Aorta (tissue), 5 donors: Measurements from ENCODE around the gene CAMKK1. TPM values are rescaled to one million over a fixed set of nuclear protein-coding genes. Genes with fewer than 3 reads are reported as not detected.
A peak's percentile ranks its signal among the peaks of the same experiment; 100 is the strongest.

Experiments used
- ATAC-seq: fragments of 200-7000 bp; cut with Tn5 transposase; one replicate; pipeline ENCODE4 v1.9.1; 2022; ENCODE audit warnings: moderate library complexity; ENCODE audit not compliant: low FRiP score
- DNase-seq, 2 donors: peaks; one replicate each; pipeline ENCODE4 v3.0.0-alpha.2; 2020
- H3K27ac ChIP-seq, 2 donors: one replicate each; pipeline ENCODE4 v1.5.1; 2013; ENCODE audit warnings: low read length in 2 of 2, mild to moderate bottlenecking in 2 of 2, moderate library complexity in 2 of 2, control low read depth in 1 of 2, inconsistent platforms in 1 of 2, low read depth in 1 of 2
- H3K27me3 ChIP-seq, 2 donors: one replicate each; pipeline ENCODE4 v1.6.1; 2013; ENCODE audit warnings: control low read depth in 1 of 2, low read length in 1 of 2, mild to moderate bottlenecking in 1 of 2, moderate library complexity in 1 of 2; ENCODE audit not compliant: insufficient read depth in 2 of 2, control insufficient read depth in 1 of 2
- H3K36me3 ChIP-seq, 2 donors: one replicate each; pipeline ENCODE4 v1.6.1; 2013; ENCODE audit warnings: control low read depth in 1 of 2, low read length in 1 of 2, mild to moderate bottlenecking in 1 of 2; ENCODE audit not compliant: insufficient read depth in 2 of 2, control insufficient read depth in 1 of 2
- H3K4me1 ChIP-seq, 2 donors: one replicate each; pipeline ENCODE4 v1.6.1; 2013; ENCODE audit warnings: low read length in 2 of 2, control low read depth in 1 of 2, mild to moderate bottlenecking in 1 of 2, moderate library complexity in 1 of 2; ENCODE audit not compliant: insufficient read depth in 2 of 2, control insufficient read depth in 1 of 2
- H3K4me3 ChIP-seq, 2 donors: one replicate each; pipeline ENCODE4 v1.5.1; 2013; ENCODE audit warnings: low read length in 2 of 2, control low read depth in 1 of 2, mild to moderate bottlenecking in 1 of 2
- H3K9me3 ChIP-seq: one replicate; pipeline ENCODE4 v1.6.1; 2013; ENCODE audit warnings: mild to moderate bottlenecking, low read length; ENCODE audit not compliant: control insufficient read depth
- WGBS, 2 donors: extraction: QIAGEN DNeasy Blood & Tissue Kit; methylation state at CpG; one replicate each; pipeline ENCODE4 v1.1.7; 2013; 5-methylcytosine and 5-hydroxymethylcytosine counted together
- intact Hi-C, 2 donors: fragments of 100-400 bp; cut with DNase I; formaldehyde crosslinking; loops; one replicate each; pipeline versions ENCODE4 v1.14.2 to v1.15.0; 2022
- polyA plus RNA-seq, 2 donors: library from polyadenylated mRNA; stranded (reverse); fragments of 200-250 nt; gene quantifications; one replicate each; pipeline ENCODE4 v1.2.3, GENCODE V29; 2013
- total RNA-seq, 2 donors: library from RNA; stranded (reverse); fragmentation: NEBNext Ultra II Directional; extraction: Animal tissue kit (Norgen Biotek cat#: 25700); gene quantifications; one replicate each; pipeline ENCODE4 v1.2.1, GENCODE V29; 2021
- donor health status: healthy with polysubstance abuse.
- donor health status: Bipolar disorder and iron deficiency.
- donor health status: DM: no; HTN: no; CAD: no.
- donor health status: DM: no; HTN: no; CAD: no.
- donor health status: DM: yes; HTN: yes; CAD: no.

The CAMKK1 gene
- total and polyA plus RNA-seq, 4 donors, result 1.6 to 11.2 (median 4.6) TPM

- DNase-seq, result peak; percentile 90 to 95
- intact Hi-C loops, result loop anchor here (2.0 to 5.0 kb wide), 4 partner anchors 89 to 161 kb away; no protein-coding TSS in a partner anchor
- H3K9me3 ChIP-seq, result no peaks in the 10 kb centered on the region
- ATAC-seq, result peak; percentile 88
- H3K27ac ChIP-seq, result no peak overlapping the region
- H3K27me3 ChIP-seq, result no peaks in the 10 kb centered on the region
- H3K4me1 ChIP-seq, result no peaks in the 10 kb centered on the region
- 28 to 31% methylated on average over 17 of the region's 17 CpGs for WGBS, 2 donors
- no peak overlapping the region for H3K4me3 ChIP-seq
- no peaks in the 10 kb centered on the region for H3K36me3 ChIP-seq
Observed at GRCh38 chr17:3913531-3914311, 20.9 kb upstream of the CAMKK1 start.

DNA sequence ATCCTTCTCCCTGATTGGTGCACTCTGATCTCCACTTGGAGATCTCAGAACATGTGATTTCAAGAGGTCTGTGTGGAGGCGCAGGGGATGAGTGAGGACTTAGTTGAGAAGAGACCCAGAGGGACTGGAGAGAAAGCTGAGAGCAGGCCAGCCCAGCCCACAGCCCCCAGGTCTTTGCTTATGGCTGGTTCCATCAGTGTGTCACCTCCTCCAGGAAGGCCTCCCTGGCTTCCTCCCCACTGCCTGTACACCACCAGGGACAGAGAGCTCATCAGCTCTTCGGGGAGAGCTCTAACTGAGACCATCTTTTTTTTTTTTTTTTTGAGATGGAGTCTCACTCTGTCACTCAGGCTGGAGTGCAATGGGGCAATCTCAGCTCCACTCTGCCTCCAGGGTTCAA, 20.0 kb upstream of the CAMKK1 start:
- H3K36me3 ChIP-seq, result no peaks in the 10 kb centered on the region
- intact Hi-C loops, result loop anchor here (2.0 to 5.0 kb wide), 2 partner anchors 92 to 159 kb away; no protein-coding TSS in a partner anchor
- H3K27ac ChIP-seq, result no peak overlapping the region
- no peaks in the 10 kb centered on the region for H3K27me3 ChIP-seq
- H3K9me3 ChIP-seq, result no peaks in the 10 kb centered on the region
- WGBS, 2 donors, result 96% methylated on average over 2 of the region's 2 CpGs
- H3K4me1 ChIP-seq, result no peaks in the 10 kb centered on the region
- no peak for ATAC-seq
- DNase-seq, result no peak
- H3K4me3 ChIP-seq, result no peak overlapping the region

DNA sequence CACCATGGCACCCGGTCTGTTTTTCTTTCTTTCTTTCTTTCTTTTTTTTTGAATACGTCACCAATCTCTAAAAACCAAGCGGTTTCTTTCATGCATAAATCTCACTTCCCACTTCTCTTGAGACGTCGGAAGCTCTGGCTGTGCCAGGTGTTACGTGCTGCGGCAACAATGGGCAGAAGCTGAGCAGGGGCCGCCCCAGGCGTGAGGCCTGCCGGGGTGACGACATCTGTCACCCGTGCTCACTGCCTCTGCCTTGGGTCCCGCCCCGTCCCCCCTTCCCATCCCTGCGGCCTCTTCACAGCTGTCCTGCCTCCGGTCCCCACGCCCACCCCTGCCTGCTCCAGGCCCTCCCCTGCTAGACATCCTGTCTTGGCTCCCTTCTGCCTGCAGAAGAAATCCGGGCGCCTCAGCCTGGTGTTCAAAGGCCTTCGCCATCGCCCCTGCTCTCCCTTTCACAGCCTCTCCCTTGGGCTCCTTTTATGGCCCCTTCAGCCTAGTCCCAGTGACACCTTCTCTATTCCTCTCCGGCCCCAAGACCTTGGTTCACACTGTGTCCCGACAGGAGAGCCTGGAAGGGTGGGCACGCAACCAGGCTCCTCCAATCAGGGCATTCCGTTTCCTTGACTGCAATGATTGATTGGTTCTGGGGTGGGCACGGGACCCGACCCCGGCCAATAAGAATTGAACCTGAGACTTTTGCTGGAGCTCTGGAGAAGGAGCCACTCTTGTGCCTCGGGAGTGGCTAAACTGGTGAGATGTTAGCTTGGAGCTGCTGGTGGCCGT, 18.6 kb upstream of the CAMKK1 start:
- Histone ChIP-seq H3K4me3 (no peak overlapping the region), H3K9me3 (no peaks in the 10 kb centered on the region), H3K36me3 (no peaks in the 10 kb centered on the region), H3K27ac (no peak overlapping the region), H3K4me1 (no peaks in the 10 kb centered on the region), H3K27me3 (no peaks in the 10 kb centered on the region)
- WGBS, 2 donors, result 87 to 88% methylated on average over 30 of the region's 30 CpGs
- intact Hi-C loops, result loop anchor here (2.0 to 5.0 kb wide), 2 partner anchors 93 to 161 kb away; no protein-coding TSS in a partner anchor
- ATAC-seq (no peak), DNase-seq (peak in 1 of 2 donors; percentile 71)

- Histone ChIP-seq H3K27me3 (no peaks in the 10 kb centered on the region), H3K4me1 (no peaks in the 10 kb centered on the region), H3K36me3 (no peaks in the 10 kb centered on the region), H3K27ac (no peak overlapping the region), H3K4me3 (no peak overlapping the region), H3K9me3 (no peaks in the 10 kb centered on the region)
- ATAC-seq (no peak), DNase-seq (no peak)
- WGBS, 2 donors, result 90 to 93% methylated on average over 11 of the region's 11 CpGs
- intact Hi-C loops, result loop anchor here in 1 of 2 donors (5.0 kb wide), 1 partner anchor 162 kb away; no protein-coding TSS in a partner anchor
Observed at GRCh38 chr17:3910420-3911270, 17.8 kb upstream of the CAMKK1 start.

DNA sequence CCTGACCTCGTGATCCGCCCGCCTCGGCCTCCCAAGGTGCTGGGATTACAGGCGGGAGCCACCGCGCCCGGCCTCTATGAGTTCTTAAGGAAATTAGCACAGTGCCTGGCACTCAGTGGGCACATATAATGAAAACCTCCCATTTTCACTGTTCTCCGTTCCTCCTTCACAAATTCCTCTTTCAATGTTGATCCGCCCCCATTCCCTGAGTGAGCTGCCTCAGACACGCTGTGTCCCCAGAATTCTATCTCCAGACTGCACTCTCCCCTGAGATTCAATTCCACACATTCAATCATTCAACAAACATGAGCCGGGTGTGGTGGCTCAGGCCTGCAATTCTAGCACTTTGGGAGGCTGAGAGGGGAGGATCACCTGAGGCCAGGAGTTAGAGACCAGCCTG, 16.4 kb upstream of the CAMKK1 start:
- Histone ChIP-seq H3K4me3 (no peak overlapping the region), H3K4me1 (no peaks in the 10 kb centered on the region), H3K27ac (no peak overlapping the region), H3K36me3 (no peaks in the 10 kb centered on the region), H3K27me3 (no peaks in the 10 kb centered on the region), H3K9me3 (no peaks in the 10 kb centered on the region)
- ATAC-seq (no peak), DNase-seq (no peak)
- intact Hi-C loops, result no loop called here
- 87 to 94% methylated on average over 12 of the region's 12 CpGs for WGBS, 2 donors

DNA sequence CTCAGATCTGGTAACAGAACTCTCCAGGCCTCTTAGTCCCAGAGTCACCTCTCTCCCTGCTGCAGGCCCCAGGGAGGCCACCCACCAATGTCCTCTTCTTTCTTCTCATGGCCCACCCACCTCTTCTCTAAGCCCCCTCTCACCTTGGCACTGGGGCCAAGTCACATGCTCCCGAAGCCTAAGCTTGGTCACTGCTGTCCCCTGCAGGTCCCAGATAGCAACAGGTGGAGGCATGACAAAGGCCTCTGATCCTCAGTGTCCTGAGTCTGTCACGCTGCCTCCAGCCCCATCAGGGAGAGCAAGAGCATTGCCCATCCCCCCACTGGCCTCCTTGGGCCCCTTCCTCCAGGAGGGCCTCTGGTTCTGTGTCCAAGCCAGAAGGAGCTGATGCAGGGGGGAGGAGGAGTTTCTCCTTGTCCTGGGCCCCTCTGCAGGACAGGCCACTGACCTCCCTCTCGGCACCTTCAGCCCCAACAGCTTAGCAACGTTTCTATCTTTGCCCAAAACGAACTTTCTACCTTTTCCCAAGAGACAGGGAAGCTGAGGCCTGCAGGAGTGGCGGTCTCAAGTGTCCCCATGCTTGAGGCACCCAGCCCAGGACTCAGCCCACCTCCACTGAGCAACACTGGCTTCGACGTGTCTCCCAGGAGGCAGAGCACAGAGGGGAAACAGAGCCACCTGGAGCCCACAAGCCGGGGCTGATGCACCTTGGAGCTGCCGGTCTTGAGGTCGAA, 14.8 kb upstream of the CAMKK1 start:
- no peaks in the 10 kb centered on the region for H3K36me3 ChIP-seq
- no peaks in the 10 kb centered on the region for H3K9me3 ChIP-seq
- intact Hi-C loops, result no loop called here
- DNase-seq (no peak), ATAC-seq (no peak)
- 85 to 86% methylated on average over 11 of the region's 11 CpGs for WGBS, 2 donors
- no peak overlapping the region for H3K27ac ChIP-seq
- no peaks in the 10 kb centered on the region for H3K27me3 ChIP-seq
- H3K4me3 ChIP-seq, result no peak overlapping the region
- no peaks in the 10 kb centered on the region for H3K4me1 ChIP-seq

DNA sequence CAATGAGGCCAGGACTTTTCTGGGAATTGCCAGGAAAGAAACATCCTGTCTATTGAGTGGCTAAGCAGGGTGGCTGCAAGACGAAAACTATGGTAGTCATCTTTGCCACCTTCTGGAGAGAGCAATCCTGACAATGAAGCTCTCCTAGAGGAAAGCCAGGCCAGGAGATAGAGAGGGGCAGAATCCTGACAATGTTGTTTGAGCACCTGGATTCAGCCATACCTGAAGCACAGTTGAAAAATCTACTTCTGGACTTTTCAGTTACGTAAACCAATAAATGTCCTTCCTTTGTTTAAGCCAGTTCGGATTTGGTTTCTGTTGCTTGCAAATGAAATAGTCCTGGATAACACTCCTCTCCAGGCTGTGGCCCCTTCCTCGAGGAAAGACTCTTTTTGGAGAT, 14.0 kb upstream of the CAMKK1 start:
- ATAC-seq (no peak), DNase-seq (no peak)
- Histone ChIP-seq H3K4me3 (no peak overlapping the region), H3K27me3 (no peaks in the 10 kb centered on the region), H3K4me1 (no peaks in the 10 kb centered on the region), H3K9me3 (no peaks in the 10 kb centered on the region), H3K36me3 (no peaks in the 10 kb centered on the region), H3K27ac (no peak overlapping the region)
- intact Hi-C loops, result no loop called here
- WGBS, 2 donors, result 94 to 97% methylated on average over 4 of the region's 4 CpGs

GRCh38 chr17:3905017-3905520, 12.2 kb upstream of the CAMKK1 start:
- intact Hi-C loops, result no loop called here

More at GRCh38 chr17:3905017-3905520, 12.2 kb upstream of the CAMKK1 start:
- Histone ChIP-seq H3K36me3 (no peaks in the 10 kb centered on the region), H3K9me3 (no peaks in the 10 kb centered on the region), H3K27ac (no peak overlapping the region), H3K4me3 (no peak overlapping the region), H3K4me1 (no peaks in the 10 kb centered on the region), H3K27me3 (no peaks in the 10 kb centered on the region)
- WGBS, 2 donors, result 88 to 91% methylated on average over 11 of the region's 11 CpGs
- ATAC-seq (no peak), DNase-seq (peak in 1 of 2 donors; percentile 48)
